ENCODE results near the gene GRM8. TPM values are rescaled to one million over a fixed set of nuclear protein-coding genes. Genes with fewer than 3 reads are reported as not detected.
A peak's percentile ranks its signal among the peaks of the same experiment; 100 is the strongest.

GRM8 gene
- total RNA-seq, 1 donor from 2014 or later: 8.1 TPM

- H3K9me3 Mint-ChIP-seq: peaks cover 4% of the 10 kb centered on the region
- H3K4me3 Mint-ChIP-seq: no peak overlapping the region
Observed at GRCh38 chr7:126608339-126608776, 644.4 kb downstream of the GRM8 start.

GRCh38 chr7:126606331-126606730 is 646.4 kb downstream of the GRM8 start:
- H3K9me3 Mint-ChIP-seq: no peaks in the 10 kb centered on the region
- no peak overlapping the region for H3K27ac Mint-ChIP-seq
- DNase-seq (ENCODE audit: extremely low spot score, unreplicated experiment): no peak
- H3K27me3 Mint-ChIP-seq: no peaks in the 10 kb centered on the region
- no peak for TF ChIP-seq CTCF (conservative IDR thresholded peaks at IDR 0.05)
- H3K4me3 Mint-ChIP-seq: no peak overlapping the region
- H3K36me3 Mint-ChIP-seq: no peaks in the 10 kb centered on the region
- H3K4me1 Mint-ChIP-seq (ENCODE audit: unreplicated experiment): no peaks in the 10 kb centered on the region

More at GRCh38 chr7:126608339-126608776, 644.4 kb downstream of the GRM8 start:
- DNase-seq (ENCODE audit: extremely low spot score, unreplicated experiment): no peak
- H3K36me3 Mint-ChIP-seq: no peaks in the 10 kb centered on the region
- H3K27me3 Mint-ChIP-seq: no peaks in the 10 kb centered on the region
- no peaks in the 10 kb centered on the region for H3K4me1 Mint-ChIP-seq (ENCODE audit: unreplicated experiment)
- H3K27ac Mint-ChIP-seq: no peak overlapping the region
- peak; percentile 57 for TF ChIP-seq CTCF (conservative IDR thresholded peaks at IDR 0.05)

- H3K27me3 Mint-ChIP-seq: no peaks in the 10 kb centered on the region
- H3K27ac Mint-ChIP-seq: no peak overlapping the region
- H3K4me1 Mint-ChIP-seq (ENCODE audit: unreplicated experiment): no peaks in the 10 kb centered on the region
- H3K36me3 Mint-ChIP-seq: no peaks in the 10 kb centered on the region
- H3K4me3 Mint-ChIP-seq: no peak overlapping the region
- H3K9me3 Mint-ChIP-seq: no peaks in the 10 kb centered on the region
- no peak for TF ChIP-seq CTCF (conservative IDR thresholded peaks at IDR 0.05)
- no peak for DNase-seq (ENCODE audit: extremely low spot score, unreplicated experiment)
Observed at GRCh38 chr7:126605553-126605952, 647.2 kb downstream of the GRM8 start.

GRCh38 chr7:126605056-126605455 is 647.7 kb downstream of the GRM8 start:
- no peak for DNase-seq (ENCODE audit: extremely low spot score, unreplicated experiment)
- TF ChIP-seq CTCF (conservative IDR thresholded peaks at IDR 0.05): no peak
- Mint-ChIP-seq H3K27me3 (no peaks in the 10 kb centered on the region), H3K9me3 (no peaks in the 10 kb centered on the region), H3K27ac (no peak overlapping the region), H3K4me3 (no peak overlapping the region), H3K4me1 (ENCODE audit: unreplicated experiment) (no peaks in the 10 kb centered on the region), H3K36me3 (no peaks in the 10 kb centered on the region)

GRCh38 chr7:126589068-126589684 is 663.6 kb downstream of the GRM8 start:
- Mint-ChIP-seq H3K36me3 (peaks cover 5% of the 10 kb centered on the region), H3K27me3 (no peaks in the 10 kb centered on the region), H3K27ac (no peak overlapping the region), H3K9me3 (peaks cover 11% of the 10 kb centered on the region), H3K4me1 (ENCODE audit: unreplicated experiment) (no peaks in the 10 kb centered on the region), H3K4me3 (no peak overlapping the region)
- no peak for DNase-seq (ENCODE audit: extremely low spot score, unreplicated experiment)
- no peak for TF ChIP-seq CTCF (conservative IDR thresholded peaks at IDR 0.05)
